GM21381 (cell line): ENCODE measurements around the gene MBD1.
"Not testable (repeated sequence)": the region's sequence is repeated elsewhere in the genome, so short reads cannot be mapped to it uniquely, and the experiment has no call there.

ENCODE experiments used
- ATAC-seq: cut with Tn5 transposase; IDR thresholded peaks from one replicate; pipeline ENCODE4 v1.9.1; 2021; ENCODE audit warnings: mild to moderate bottlenecking, moderate library complexity; ENCODE audit not compliant: unreplicated experiment

MBD1 gene, protein sequence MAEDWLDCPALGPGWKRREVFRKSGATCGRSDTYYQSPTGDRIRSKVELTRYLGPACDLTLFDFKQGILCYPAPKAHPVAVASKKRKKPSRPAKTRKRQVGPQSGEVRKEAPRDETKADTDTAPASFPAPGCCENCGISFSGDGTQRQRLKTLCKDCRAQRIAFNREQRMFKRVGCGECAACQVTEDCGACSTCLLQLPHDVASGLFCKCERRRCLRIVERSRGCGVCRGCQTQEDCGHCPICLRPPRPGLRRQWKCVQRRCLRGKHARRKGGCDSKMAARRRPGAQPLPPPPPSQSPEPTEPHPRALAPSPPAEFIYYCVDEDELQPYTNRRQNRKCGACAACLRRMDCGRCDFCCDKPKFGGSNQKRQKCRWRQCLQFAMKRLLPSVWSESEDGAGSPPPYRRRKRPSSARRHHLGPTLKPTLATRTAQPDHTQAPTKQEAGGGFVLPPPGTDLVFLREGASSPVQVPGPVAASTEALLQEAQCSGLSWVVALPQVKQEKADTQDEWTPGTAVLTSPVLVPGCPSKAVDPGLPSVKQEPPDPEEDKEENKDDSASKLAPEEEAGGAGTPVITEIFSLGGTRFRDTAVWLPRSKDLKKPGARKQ

DNA sequence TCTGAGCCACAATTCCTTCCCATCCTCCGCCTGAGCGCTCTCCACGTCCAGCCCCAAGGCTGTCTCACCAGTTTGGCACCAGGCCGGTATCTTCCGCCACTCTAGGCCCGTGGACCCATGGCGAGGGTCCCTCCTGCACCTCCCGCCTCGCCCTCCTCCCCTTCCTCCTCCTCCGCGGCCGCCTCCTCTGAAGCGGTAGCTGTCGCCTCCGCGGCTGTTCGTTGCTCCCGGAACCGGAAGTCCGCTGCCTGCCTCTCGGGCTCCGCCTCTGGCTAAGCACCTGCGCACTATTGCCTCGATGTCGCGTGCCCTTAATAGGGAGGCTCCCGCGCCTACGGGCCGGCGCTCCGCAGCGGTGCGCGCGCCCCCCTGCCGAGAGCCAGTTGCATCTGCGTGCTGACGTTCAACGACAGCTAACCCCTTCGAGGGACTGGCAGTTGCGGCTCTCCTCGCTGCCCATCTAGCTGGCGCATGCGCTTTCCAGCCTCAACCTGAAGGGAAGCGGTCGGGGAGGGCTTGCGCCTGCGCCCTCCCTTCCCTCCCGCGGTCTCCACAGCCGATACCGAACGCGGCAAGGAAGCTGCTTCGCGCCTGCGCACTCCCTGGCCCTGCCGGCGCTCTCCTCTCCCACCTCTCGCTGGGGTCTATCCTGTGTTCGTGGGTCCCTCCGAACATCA lies at the start of gene MBD1:
TSS of gene MBD1 (minus strand) at position 229 of the 677 bp plus-strand sequence. CDS start 1,531 bp downstream, outside the sequence.
- ATAC-seq = peak; percentile 88

DNA sequence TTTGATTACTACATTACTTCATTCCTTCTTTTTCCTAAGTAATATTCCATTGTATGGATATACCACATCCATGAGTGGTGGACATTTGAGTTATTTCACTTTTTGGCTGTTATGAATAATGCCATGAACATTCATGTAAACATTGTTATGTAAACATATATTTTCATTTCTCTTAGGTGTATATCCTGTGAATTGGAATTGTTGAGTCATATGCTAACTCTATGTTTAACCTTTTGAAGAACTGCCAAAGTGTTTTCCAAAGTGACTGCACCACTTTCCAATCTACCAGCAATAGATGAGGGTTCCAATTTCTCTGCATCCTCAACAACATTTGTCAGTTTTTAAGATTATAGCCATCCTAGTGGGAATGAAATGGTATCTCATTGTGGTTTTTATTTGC lies 48.9 kb upstream of the MBD1 start:
- no peak for ATAC-seq

DNA sequence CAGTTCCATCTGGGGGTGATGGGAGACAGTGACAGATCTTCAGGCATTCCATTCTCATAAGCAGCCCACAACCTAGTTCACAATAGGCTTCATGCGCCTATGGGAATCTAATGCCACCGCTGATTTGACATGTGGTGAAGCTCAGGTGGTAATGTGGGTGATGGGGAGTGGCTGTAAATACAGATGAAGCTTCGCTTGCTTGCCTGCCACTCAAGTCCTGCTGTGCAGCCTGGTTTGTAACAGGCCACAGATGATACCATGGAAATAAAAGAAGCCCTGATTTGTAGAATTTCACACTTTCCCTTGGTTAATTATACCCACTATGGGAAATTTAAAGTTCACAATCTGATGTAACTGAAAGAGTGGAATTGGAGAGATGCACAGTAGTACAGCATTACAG lies 46.7 kb upstream of the MBD1 start:
- no peak for ATAC-seq

DNA sequence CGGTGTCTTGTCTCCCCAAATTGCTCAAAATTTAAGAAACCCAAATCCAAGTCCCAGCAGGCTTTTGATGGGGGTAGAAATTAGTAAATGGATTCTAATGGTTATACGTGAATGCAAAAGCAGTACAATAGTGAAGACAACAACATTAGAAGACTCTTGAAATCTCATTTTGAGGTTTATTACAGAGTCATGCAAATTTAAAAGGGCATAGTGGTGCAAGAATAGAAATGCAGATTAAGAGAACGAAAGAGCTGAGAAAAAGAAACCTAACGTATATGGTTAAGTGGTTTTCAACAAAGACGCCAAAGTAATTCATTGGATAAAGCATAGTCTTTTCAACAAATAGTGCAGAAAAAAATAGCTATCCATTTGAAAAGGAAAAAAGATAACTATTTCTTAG lies 39.4 kb upstream of the MBD1 start:
- peak; percentile 75 for ATAC-seq

DNA sequence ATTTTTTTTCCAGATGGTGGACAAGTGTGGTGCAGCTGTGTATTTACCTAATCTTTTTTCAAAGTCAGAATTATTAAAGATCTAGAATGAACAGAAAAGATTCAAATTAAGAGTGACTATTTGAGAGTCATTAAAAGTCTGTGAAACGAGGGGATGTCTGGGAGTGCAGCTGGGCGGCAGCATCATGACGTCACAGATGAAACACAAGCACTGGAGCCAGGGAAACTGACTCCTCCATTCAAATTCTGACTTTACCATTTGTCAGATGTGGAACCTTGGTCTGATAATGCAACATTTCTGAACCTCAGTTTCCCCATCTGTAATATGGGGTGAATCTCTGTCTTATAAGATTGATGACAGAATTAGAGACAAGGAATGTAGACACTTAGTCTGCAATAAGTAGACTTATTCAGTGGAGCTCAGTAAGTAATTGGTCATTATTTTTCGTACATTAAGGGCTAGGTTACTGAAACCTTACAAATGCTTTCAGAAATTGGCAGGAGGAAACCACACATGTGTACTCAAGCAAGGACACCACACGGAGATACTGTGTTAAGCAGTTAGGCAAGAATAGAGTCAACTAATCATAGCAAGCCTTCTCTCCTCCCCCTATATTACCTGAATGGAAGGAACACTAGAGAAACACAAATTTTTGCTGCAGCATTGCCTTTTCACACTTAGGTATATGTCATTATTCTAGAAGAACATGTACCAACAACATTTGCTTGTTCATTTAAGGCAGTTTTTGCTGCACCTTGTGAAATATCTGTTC lies 34.0 kb upstream of the MBD1 start:
- peak; percentile 64 for ATAC-seq

DNA sequence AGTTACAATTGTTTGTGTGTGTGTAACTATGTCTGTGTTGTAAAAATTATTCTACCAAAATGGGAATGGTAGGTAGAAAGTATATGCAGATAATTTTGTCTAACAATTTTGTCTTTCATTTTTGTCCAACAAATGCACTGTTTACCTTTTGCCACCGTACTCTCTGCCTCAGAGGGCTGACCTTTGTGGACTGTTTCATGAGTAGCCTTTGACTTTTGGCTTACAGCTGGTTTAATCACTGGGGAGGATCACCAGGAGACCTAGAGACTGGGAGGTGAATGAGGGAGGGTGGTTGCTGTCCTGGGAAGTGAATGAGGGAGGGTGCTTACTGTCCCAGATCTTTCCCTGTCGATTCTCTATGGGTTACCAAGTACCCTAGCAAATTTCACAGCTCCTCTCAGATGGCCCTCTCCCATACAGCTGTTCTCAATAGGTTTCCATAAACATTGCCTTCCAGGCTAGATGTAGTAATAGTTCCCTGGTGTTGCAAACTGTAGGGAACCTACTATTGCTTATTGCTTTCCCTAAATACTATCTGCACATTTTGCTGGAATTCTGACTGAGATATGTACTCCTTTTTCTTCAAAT lies 32.6 kb upstream of the MBD1 start:
- no peak for ATAC-seq

DNA sequence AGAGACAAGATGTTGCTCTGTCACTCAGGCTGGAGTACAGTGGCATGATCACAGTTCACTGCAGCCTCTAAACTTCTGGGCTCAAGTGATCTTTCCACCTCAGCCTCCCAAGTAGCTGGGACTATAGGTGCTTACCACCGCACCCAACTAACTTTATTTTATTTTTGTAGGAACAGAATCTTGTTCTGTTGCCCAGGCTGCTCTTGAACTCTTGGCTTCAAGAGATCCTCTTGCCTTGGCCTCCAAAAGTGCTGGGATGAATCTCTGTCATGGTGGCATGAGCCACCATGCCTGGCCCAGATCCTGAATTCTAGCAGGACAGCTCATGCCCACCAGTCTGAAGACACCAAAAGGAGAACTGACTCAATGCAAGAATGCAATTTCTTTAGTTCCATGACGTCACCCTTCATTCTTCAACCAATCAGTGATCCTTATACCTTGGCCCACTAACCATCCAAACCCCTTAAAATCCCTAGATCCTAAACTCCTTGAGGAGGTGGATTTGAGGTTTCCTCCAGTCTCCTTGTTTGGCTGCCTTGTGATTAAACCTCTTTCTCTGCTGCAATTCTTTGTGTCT lies 31.8 kb upstream of the MBD1 start:
- ATAC-seq = peak; percentile 20

DNA sequence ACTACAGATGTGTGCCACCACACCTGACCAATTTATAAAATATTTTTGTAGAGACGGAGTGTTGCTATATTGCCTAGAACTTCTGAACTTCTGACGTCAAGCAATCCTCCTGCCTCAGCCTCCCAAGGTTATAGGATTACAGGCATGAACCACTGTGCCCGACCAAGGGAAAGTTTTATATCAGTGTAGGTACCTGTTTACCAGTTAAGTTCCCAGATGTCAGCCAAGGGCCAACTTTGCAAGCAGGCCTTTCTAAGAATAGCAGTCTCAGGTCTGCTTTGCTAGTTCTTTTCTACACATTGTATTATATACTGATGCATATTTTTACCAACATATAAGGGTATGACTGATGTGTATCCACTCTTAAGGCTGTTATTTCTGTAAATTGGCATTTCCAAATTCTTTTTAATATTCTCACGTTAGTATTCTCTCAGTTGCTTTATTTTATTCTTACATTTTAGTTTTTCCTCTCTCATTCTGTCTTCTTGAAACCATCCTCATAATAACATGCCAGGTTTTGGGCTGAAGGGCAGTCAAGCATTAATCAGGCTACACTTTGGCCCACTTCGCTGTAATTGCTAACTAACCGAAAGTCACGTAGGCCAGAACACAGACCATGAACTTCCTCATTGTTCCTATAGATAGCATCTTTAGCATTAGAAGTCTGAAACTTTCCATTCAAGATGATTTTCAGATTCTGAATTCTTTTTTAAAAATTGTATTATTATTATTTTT lies 31.1 kb upstream of the MBD1 start:
- ATAC-seq = peak; percentile 63

DNA sequence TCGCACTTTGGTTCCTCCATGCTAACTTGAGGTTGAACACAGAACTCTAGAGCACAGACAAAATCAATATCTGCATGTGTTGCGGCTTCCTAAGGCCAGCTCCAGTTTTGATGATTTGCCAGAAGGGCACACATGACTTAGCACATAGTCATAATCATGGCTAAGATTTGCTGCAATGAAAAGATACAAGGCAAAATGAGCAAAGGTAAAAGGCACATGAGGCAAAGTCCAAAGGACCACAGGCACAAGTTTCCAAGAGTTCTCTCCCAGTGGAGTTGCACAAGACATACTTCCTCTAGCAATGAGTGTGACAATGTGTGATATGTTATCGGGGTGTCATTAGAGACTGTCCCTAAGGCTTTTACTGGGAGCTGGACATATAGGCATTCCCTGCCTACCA lies 30.3 kb upstream of the MBD1 start:
- ATAC-seq = no peak

DNA sequence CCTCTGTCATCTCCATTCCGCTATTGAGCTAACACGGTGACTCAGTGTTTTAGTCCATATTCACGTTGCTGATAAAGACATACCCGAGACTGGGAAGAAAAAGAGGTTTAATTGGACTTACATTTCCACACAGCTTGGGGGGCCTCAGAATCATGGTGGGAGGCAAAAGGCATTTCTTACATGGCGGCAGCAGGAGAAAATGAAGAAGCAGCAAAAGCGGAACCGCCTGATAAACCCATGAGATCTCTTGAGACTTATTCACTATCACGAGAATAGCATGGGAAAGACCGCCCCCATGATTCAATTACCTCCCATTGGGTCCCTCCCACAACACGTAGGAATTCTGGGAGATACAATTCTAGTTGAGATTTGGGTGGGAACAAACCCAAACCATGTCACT lies 28.8 kb upstream of the MBD1 start:
- ATAC-seq = no peak

DNA sequence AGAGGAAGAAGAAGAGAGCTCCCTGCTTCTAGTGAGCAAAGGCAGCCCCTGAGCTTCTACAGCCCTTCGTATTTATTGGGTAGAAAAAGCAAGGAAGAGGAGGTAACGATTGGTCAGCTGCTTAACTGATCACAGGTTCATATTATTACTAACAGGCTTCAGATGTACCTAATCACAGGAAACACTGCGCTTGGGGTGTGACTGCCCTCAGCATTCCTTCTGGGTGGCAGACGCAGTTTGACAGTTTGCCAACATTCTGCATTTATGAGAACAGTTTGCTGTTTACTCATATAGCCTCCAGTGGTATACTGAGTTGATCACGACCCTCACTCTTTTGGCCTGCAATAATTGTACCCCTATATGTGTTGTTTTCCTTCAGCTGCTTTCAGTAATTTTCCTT lies 27.5 kb upstream of the MBD1 start:
- ATAC-seq = not testable (repeated sequence)

DNA sequence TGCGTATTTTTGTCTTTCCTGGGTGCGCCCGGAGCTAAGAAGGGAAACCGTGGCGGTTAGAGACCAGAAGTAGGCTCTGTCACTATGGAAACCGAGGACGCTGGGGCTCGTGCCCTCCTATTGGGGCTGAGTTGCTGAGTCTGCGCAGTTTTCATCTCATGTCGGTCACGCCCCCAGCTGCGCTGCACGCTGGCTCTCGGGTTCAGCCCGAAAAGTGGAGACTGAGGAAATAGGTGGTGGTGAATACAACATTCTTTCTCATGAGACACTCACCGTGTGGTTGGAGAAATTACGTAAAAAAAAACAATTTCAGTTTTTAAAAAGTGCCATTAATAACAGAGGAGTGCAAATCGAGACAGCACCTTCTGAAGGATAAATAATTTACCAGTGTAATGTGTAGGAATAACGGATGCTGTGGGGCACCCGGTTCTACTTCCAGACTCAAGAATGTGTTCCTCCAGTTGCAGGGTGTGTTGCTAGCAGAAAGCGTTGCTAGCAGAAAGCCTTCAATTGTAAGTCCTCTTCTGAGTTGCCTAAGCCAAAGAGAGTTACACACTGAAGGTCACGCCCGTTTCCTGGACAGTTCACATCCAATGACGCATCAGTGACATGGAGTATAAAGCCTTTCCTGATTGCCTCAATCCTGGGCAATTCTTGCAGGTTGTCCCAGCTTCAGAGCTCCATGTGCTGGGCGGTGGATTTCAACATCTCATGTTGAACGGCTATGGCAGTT lies 26.6 kb upstream of the MBD1 start:
- peak; percentile 93 for ATAC-seq

DNA sequence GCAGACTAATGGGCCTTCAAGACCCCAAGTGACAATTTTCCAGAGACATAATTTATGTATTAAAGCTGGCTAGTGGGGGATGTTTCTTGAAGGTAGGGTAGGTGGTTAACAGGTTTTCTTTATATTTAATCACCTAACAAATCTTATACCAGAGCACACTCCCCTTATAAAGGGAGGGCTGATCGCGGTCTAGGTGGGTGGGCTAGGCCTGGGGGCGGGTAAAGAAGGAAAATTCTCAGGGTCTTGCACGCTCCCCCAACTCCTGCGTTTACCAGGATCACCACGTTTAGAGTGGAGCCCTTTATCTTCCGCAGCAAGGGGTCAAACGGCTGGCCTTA lies 26.0 kb upstream of the MBD1 start:
- ATAC-seq = no peak

DNA sequence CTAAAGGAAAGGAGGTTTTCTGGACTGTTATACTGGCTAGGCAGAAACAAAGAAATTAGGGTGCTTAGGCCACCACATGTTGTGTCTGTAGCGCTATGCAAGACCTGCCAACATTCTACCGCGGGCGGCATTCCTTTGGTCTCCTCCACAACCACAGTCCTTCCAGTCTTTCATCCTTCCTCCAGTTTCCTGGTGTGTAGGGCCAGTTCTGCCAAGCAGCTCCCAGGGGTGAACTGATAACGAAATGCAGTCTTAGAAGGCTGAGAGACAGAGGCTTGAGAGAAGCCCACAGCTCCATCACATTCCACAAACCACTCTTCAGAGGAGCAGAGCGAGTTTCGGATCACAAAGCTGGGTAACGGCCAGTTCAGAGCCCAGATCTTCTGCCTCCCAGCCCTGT lies 25.6 kb upstream of the MBD1 start:
- no peak for ATAC-seq

DNA sequence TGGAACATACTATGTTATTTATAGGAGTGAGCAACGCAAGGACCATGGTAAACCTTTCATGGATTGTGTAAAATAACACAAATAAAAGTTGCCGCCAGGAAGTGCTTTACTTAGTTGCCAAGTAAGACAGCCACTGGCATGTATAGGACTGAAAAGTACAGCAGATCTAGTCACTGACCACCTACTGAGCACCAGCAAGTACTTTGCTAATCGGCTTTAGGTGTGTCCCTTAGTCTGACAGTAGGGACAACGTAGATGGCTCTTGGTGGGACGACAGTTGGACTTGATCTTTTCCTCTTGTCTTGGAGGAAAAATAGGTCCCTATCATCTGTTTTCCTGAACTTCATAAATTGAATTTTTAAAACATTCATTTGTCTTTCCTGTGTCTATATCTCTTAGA lies 19.8 kb upstream of the MBD1 start:
- ATAC-seq = no peak

DNA sequence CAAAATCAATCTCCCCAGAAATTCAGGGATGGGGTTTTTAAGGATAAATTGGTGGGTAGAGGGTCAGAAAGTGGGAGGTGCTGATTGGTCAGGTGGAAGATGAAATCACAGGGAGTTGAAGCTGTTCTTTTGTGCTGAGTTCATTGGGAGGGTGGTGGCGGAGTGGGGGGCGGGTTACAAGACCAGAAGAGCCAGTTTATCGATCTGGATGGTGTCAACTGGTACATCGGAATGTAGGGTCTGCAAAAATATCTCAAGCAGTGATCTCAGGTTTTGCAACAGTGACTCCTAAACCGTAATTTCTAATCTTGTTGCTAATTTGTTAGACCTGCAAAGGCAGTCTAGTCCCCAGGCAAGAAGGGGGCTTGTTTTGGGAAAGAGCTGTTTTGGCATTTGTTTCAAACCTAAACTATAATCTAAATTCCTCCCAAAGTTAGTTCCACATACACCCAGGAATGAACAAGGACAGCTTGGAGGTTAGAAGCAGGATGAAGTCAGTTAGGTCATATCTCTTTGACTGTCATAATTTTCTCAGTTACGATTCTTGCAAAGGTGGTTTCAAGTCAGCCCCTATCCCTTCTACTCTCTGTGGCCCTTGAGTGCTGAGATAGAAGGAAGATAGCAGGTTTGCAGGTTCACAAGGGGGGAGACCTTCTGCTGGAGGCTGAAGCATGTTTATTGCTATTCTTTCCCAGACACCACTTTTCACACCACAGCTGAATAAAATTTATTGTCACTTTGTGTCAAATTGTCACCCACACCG lies 18.5 kb upstream of the MBD1 start:
- ATAC-seq = no peak

DNA sequence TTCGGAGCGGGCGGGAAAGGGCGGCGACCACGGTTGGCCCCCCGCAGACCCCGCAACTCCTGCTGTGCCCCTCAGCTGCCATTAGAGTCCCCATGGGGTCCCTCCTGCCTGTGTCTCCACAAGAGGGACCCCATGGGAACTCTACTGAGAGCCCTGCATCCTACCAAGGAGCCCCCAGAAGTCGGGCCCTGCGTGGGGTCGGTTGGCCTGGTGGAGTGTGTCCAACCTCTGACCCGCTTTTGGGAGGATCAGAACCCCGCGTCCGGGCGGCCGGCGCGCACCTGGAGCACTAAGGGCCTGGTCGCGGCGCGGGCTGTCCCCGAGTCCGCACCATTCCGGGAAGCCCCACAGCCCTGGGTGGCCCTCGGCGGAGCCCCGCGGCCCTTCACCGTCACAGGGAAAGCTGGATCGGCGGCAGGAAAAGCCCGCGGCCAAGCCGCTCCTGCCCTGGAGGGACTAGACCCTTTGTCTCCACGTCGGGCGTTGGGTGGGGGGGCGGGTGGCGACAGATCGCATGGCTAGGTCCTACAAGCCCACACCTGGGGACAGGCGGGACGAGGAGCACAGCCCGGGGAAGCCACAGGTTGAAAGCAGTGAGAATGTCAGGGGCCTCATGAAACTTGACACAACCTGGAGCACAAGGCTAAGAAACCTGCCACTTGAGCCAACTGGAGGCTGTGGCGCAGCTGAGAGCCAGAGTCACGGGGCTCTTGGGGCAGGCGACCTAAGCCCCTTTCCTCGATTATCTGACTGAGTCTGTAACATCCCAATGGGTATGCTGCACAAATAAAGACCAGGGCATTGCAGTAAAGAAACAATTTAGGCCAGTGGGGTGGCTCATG lies 17.3 kb upstream of the MBD1 start:
- no peak for ATAC-seq
